HG02610 (cell line): ENCODE data around the gene GBX1.

Source experiments
- ATAC-seq: cut with Tn5 transposase; IDR thresholded peaks from one replicate; pipeline ENCODE4 v1.9.1; 2021; ENCODE audit warnings: mild to moderate bottlenecking, moderate library complexity; ENCODE audit not compliant: unreplicated experiment

Gene GBX1

DNA sequence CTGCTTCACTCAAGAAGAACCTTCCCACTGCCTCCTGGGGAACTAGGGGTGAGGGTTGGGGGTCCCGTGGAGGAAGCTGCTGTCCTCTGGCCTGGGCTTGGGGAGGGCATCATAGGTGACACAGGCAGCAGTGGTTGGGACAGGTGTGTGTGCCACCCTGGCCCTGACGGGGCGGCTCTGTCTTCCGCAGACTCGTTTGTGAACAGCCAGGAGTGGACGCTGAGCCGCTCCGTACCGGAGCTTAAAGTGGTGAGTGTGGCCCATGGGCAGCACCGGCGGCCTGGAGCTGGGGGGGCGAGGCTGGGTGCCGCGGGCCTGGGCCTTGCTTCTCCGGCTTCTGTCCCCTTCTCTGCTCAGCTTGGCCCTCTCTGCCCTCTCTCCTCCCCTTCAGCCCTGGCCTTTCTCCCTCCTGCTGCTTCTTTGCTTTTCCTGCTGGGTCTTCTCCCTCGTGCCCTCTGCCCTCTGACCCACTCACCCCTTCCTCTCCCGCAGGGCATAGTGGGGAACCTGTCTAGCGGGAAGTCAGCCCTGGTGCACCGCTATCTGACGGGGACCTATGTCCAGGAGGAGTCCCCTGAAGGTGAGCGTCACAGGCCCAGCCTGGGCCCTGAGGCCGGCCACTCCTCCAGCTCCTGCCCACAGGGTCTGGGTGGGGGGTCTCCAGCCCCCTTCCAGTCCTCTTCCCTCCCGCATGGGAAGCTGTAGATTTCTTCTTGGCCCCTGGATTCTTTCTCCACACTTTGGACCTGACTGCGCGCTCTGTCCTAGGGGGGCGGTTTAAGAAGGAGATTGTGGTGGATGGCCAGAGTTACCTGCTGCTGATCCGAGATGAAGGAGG lies 50.7 kb downstream of the GBX1 start:
- no peak for ATAC-seq

DNA sequence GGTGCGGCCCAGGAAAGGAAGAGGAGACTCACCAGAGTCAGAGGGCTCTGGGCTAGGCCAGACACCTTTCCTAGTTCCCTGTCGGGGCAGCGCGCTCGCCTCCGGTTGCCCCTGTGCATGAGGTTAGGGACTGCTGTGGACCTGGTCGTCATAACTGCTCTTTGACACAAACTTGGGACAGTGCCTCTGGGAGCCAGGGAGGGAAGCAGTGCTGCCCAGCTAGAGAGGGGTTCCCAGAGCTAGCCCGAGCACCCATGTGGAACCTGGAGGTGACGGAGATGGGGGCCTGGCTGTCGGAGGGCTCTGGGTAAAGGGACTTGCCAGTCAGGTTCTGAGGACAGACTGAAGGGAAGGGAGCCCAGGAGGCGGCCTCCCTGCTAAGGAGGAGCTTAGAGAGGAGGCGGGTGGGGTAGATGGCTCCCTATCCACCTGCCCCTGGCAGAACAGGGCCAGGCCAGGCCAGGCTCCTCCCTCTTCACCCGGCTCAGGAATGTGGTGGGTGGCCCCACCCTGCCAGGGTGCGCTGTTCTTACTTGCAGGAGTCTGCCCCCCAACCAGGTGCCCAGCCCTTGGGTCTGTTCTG lies 51.6 kb downstream of the GBX1 start:
- no peak for ATAC-seq

DNA sequence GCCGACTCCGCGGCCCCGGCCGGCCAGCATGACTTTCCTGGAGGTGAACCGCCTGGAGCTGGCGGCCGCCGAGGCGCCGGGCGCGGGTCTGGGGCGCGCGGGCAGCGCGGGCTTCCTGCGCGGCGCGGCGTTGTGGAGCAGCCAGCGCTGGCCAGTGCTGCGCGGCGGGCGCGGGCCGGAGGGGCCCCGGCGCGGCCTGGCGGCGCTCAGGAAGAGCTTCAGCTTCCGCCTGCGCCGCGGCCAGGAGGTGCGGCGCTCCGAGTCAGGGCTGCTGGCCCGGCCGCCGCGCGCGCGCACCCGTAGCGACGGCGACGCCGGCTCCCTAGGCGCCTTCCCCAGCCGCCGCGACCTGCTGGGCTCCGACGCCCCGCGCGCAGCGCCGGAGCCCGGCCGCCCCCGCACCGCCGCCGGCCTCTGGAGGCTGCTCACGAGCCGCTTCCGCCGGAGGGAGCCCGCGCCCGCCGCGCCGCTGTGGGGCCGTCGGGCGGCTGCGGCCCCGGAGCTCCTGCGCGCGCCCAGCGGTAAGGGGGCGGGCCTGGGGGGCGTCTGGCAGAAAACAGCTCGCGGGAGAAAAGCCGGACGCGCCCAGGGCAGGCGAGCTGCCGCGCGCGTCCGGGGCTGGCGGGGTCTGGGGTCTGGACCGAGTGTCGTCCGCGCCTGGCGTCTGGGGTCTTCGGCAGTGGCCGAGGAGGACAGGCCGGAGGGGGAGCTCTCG lies 52.2 kb downstream of the GBX1 start:
- ATAC-seq = no peak

DNA sequence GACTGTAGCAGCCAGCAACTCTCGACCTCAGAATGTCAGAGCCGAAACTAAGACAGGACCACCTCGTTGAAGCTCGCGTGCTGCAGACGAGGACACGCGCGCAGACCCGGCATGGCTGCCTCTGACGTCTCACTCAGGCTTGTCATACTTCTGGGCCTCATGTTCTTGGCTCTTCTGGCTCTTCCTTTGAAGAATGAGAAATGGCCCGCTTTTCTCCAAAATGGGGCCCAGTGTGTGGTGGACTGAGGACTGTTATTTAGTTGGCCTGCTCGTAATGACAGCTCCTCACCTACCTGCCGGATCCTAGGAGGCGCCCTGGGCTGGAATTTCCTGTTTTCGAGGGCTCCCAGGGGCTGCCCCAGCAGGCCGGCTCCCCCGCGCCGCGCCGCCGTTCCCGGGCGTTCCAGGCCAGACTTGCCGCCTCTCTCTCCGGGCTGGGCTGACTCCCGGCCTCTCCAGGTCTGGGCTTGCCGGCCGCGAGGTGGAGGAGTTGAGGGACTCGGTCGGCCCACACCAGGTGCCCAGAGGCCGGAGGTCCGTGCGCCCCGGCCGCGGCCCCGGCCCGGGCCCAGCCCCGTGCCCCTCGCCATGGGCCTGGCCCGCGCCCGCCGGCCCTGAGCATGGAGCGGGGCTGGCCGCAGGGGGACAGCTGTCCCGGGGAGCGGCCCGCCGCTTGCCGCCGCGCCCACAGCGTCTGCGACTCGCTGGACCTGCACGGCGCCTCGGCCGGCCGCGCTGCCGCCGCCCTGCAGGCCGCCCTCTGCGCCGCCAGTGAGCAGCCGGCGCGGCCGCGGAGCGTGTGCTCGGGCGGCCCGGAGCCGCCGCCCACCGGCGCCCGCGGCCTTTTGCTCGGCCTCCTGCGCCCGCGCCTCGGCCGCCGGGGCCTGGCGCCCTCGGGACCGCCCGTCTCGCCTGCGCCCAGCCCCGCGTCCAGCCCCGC lies 53.1 kb downstream of the GBX1 start:
- ATAC-seq = no peak

DNA sequence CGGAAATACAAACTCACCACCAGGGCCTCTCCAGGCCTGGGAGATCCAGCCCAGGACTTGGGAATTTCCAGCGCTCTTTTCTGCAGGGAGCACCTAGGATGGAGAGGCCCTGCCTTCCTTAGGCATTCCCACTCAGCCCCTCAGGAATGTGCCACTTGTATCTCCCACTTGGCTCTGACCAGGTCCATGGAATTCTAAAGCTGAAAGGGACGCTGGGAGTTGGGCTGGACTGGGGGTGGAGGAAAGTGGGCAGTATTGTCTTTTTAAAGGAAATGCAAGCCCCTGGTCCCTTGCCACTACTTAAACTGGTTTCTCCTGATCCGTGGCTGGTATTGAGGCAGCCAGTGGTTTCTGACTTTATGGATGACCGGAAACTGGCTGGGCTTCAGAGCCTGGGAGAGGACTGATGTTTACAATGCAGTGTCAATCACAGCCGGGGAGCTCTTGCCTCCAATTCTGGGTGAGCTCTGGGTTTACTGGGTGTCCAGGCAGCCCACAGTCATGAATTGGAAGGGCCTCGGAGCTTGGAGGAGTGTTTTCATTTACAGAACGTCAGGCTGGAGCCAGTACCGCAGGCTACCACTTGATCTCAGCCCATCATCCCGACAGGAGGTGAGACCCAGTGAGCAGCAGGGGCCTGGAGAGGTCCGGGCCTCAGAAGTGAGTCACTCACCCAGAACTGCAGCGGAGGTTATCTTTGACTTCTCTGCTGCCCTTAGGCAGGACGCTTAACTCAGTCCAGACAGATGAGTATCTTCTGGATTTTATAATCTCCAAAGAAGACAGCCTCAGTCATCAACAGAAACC lies 53.9 kb downstream of the GBX1 start:
- ATAC-seq = no peak

DNA sequence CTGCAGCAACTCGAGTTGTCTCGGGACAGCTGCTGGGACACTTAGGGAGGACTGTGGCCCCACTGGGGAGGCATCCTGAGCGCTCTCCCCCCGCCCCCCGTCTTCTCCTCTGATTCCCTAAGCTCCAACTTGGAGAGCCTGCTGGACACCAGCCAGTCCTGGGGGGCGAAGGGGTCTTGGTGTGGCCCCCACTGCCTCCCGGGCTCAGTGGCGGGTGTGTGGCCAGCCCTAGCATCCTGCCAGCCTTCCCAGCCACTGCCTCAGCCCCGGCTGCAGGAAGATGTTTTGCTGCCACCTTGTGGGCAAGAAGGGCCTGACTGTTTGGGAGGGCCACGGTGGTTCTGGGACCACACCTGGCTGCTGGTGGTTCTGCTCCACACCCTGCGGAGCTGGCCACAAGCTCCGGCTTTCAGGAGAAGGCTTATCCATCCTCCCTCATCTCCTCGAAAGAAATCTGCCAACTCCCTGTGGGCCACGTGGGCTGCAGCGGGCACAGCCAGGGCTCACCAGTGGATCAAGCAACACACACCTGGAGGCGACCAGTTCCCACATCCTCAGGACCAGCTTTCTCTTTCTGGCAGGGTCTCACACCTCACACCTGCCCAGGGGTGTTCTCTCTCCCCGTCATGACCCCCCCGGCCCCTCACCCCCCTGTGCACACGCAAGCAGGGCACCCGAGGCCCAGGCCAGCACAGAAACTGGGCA lies 56.4 kb downstream of the GBX1 start:
- peak; percentile 81 for ATAC-seq

DNA sequence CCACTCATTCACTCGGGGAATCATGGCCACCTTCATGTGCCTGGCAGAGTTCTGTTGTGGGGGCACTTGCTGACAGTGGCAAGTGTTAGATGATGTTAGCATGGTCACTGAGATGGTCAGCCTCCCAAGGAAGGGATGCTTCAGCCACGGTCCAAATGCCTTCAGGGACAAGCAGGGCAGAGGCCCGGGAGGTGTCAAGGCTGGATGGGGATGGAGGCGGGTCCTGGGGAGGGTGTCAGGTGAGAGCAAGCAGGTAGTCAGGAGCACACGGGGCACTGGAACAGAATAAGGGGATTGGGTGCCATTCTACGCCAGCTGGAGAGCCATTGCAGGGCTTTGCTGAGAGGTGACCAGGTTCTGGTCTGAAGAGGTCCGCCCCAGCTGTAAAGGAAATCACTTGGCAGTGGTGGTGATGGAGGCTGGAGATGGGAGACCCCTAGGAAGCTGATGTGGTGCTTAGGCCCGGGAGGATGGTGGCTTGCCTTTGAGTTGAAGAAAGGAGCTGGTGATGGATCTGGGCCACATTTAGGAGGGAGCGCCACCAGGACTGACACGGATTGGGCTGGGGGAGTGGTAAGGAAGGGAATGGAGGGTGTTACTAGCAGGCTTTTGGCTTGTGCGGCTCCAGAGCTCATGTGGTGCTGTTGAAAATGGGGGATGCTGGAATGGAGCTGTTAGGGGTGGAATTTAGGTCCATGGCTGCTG lies 57.1 kb downstream of the GBX1 start:
- no peak for ATAC-seq

DNA sequence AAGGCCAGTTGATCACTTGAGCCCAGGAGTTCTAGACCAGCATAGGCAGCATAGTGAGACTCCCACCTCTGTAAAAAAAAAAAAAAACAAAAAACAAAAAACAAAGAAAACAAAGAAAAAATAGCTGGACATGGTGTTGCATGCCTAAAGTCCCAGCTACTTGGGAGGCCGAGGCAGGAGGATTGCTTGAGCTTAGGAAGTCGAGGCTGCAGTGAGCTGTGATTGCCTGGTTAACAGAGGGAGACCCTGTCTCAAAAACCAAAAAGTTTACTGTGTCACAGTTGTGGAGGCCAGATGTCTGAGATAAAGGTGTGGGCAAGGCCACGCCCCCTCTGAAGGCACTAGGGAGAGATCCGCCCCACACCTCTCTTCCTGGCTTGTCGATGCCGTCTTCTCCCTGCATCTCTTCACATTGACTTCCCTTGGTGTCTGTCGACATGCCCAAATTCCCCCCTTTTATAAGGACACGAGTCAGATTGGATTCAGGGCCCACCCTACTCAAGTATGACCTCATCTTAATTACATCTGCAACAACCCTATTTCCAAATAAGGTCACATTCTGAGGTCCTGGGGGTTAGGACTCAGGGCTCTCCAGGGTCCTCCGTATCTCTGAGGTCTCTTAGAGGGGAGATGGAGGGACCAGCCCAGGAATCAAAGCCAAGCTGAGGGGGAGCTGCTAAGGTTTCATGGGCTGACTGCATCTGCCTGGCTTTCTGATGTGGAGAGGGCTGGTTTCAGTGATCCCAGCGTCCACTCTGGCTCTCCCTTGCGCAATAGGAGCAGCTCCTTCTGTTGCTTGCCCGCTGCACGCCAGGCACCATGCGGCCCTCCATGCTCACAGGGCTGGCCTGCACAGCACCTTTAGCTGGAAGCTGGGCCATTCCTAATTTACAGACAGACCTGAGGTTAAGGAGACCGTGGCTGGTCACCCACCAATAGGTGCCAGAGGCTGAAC lies 58.1 kb downstream of the GBX1 start:
- ATAC-seq = no peak

DNA sequence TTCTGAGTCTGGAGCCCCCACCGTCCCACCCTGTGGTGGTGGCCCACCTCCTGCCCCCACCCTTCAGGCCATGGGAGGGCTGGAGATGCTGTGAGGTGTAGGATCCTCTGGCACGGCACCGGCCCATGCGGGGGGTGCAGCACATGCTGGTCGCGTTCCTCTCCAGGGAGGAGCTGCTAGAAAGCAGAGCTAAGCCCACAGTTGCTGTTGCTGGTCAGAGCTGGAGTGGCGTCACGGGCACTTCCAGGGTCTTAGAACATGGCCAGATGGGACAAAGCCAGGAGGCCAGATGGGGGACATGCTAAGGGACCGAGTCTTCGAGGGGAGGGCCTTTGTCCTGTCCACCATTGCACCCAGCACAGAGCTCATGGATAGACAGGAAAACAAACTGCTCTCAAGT lies 59.6 kb downstream of the GBX1 start:
- no peak for ATAC-seq

DNA sequence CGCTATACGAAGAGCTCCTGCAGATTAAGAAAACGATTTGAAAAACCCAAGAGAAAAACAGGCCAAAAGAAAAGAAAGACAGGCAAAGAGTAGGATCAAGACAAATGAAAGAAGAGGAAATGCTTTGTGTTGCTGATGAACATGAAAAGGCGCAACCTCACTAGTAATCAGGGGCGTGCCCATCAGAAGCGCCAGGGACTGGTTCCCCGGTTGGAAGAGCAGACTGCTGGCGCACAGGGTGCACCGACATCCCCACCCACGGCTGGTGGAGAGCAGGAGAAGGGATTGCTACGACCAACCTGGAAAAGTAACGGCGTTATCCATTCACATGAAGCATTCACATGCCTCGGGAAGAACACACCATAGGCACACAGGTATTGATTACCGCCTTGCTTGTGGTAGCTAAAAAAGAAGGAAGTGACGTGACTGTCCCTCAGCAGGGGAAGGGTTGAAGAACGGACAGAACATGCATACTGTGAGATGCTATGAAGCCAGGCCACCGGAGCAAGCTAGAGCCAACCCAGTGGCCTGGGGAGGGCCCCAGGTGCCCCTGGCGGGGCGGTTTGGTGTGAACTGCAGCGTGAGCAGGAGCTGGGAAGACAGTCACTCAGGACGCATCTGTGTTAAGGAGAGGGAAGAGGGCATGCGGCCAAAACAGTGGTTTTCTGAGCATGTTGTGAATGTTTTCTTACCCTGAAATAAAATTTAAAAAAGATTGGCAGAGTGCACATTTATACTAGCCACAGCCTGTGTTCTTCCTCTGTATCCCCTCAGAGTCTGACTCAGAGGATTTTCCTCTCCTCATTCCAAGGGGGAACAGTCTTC lies 62.9 kb downstream of the GBX1 start:
- no peak for ATAC-seq

DNA sequence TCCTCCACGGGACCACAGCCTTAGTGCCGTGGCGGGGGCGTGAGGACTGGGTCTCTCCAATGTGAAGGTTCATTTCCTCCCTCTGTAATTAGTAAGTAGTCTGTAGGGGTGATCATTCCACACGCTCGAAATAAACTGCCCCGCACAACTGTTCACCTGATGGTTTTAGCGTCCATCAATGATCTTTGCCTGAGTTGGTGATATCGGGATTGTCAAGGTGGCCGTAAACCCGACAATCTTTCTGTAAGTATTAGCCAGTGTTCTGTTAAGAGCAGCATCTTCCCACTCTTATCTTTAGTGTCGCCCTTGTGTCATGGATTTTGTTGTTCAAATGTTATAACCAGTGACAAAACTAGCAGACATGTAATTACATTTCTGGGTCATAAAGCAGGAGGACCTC lies 63.5 kb downstream of the GBX1 start:
- ATAC-seq = no peak

DNA sequence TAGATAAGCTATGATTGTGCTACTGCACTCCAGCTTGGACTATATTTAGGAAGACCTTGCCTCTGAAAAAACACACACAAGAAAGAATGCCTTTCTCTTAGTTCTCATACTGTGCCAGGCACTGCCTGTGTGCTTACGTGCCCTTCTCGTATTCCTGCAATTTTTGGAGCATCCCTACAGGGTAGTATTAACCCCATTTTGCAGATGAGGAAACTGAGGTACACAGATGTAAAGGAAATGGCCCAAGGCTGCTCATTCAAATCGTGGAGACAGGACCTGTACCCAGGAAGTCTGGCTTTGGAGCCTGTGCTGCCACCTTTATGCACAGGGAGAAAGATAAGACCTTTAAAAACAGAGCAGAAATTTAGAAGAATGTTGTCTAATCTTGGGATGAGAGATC lies 64.5 kb downstream of the GBX1 start:
- ATAC-seq = no peak

DNA sequence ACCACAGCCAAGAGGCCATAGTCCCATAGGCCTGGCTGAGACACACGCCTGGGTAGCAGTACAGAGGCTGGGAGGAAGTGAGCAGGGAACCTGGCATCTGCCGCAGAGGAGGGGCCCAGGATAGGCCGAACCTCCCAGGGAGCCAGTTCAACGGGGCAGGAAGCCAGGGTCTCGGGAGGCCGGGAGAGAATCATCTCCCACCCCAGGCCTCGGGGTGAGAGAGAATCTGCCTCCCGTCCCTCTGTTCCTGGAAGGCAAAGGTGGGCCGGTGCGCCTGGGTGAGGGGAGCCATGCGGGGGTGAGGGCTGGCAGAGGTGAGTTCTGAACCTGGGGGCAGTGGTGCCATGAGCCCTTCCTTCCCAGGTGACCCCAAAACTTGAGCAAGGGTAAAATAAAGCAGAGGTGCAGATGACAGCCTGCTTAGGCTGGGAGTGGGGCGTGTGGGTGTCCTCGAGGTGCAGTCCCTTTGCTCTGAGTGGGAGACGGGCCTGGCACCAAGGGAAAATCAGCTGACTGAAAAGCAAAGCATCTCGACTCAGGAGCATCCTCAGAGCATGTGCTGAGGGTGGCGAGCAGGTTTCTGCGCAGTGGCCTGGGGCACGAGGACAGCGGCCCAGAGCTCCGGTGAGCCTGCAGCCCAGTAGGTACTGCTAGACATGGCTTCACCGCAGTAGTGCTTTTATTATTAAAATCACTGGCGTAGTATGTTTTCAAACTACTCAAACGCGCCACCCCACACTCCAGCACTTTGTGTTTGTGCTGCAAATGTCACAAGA lies 65.7 kb downstream of the GBX1 start:
- no peak for ATAC-seq

DNA sequence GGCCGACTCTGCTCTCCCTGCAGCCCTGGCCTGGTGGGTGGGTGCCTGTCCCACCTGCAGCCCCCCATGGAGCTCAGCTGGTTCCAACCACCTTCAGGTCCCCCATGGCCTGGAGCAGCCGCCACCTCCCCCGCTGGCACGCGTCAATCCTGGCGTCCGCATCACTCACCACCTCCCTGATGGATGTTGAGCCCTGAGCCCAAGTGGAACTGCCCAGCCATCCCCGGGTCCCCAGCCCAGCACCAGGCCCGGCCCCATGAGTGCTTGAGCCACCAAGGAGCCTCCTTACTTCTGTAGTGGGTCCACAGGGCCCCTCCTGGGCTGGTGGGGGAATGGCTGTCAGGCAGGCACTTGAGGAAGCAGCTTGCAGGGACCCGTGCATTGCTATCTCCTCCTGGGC lies 66.6 kb downstream of the GBX1 start:
- ATAC-seq = no peak

DNA sequence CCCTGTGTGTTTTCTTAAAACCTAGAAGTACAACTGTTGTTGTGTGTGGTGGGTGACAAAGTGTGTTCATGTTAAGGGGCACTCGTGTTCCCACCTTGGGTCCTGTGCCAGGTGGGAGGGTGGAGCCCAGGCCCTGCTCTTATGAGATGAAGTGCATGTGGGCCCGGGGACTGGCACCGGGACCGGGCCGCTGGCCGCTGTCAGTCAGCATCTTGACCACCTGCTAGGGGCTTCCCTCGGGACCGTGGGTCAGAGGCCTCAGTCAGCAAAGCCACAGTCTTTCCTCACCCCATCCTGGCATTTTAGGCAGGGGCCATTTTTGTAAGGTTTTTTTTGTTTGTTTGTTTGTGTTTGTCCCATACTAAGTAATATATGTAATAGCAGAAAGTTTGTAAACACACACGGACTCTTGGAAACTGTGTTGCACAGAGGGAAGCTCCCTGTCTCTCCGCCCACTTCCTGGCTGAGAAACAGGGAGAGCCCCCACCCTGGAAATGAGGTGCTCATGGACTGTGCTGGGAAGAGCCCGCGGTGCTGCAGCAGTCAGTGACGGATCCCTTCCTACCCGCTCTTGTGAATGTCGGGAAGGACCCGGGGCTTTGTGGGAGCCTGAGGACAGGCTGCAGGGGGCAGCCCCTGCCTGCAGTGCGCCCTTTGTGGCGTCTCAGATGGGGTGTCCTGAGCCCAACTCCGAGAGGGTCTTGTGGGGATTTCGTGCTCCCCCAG lies 67.8 kb downstream of the GBX1 start:
- ATAC-seq = no peak
